DOHH2 (cell line): ENCODE measurements around the gene THAP3.

Source experiments
- H3F3A ChIP-seq: fragments of 200-600 bp; sonication (generic), shearing (Covaris generic); 2 replicates; pipeline ENCODE4 v1.6.0; 2016; ENCODE audit warnings: antibody characterized with exemption, mild to moderate bottlenecking; ENCODE audit not compliant: control insufficient read depth, insufficient read depth
- H3K27ac ChIP-seq: fragments of 200-600 bp; sonication (generic); 2 replicates; pipeline ENCODE4 v1.5.1; 2014; ENCODE audit warnings: low read depth, mild to moderate bottlenecking, low read length, moderate library complexity
- H3K27me3 ChIP-seq: fragments of 200-600 bp; sonication (generic); 2 replicates; pipeline ENCODE4 v1.6.1; 2014; ENCODE audit warnings: mild to moderate bottlenecking, low read length, mixed read lengths; ENCODE audit not compliant: control insufficient read depth
- H3K36me3 ChIP-seq: fragments of 200-600 bp; sonication (generic); 2 replicates; pipeline ENCODE4 v1.6.1; 2014; ENCODE audit warnings: mild to moderate bottlenecking, low read length, moderate library complexity, mixed read lengths; ENCODE audit not compliant: control insufficient read depth
- H3K4me1 ChIP-seq: fragments of 200-600 bp; sonication (generic); 2 replicates; pipeline ENCODE4 v1.6.1; 2014; ENCODE audit warnings: mild to moderate bottlenecking, low read length, mixed read lengths; ENCODE audit not compliant: control insufficient read depth
- H3K4me2 ChIP-seq: fragments of 200-600 bp; sonication (generic); 2 replicates; pipeline ENCODE4 v1.6.0; 2014; ENCODE audit warnings: mild to moderate bottlenecking, low read length, moderate library complexity
- H3K4me3 ChIP-seq: fragments of 200-600 bp; sonication (generic); 2 replicates; pipeline ENCODE4 v1.5.1; 2014; ENCODE audit warnings: mild to moderate bottlenecking, low read length, mixed read lengths
- H3K79me2 ChIP-seq: fragments of 200-600 bp; sonication (generic); 2 replicates; pipeline ENCODE4 v1.6.1; 2014; ENCODE audit warnings: mild to moderate bottlenecking, low read length, mixed read lengths; ENCODE audit not compliant: control insufficient read depth
- H3K9me2 ChIP-seq: fragments of 200-600 bp; sonication (generic); replicated peaks from 2 replicates; pipeline ENCODE4 v1.6.1; 2014; ENCODE audit warnings: mild to moderate bottlenecking, low read length, mixed read lengths; ENCODE audit not compliant: control insufficient read depth
- H3K9me3 ChIP-seq: fragments of 200-600 bp; sonication (generic); 2 replicates; pipeline ENCODE4 v1.6.1; 2014; ENCODE audit warnings: antibody characterized with exemption, low read length, mixed read lengths; ENCODE audit not compliant: control insufficient read depth, insufficient read depth
- H4K20me1 ChIP-seq: fragments of 200-600 bp; sonication (generic); 2 replicates; pipeline ENCODE4 v1.6.0; 2014; ENCODE audit warnings: low read depth, mild to moderate bottlenecking, antibody characterized with exemption, low read length, moderate library complexity; ENCODE audit not compliant: control insufficient read depth, insufficient read depth
- EZH2phosphoT487 ChIP-seq: fragments of 200-600 bp; sonication (generic); IDR thresholded peaks from 2 replicates; pipeline ENCODE4 v1.6.1; 2017; ENCODE audit warnings: borderline replicate concordance, mild to moderate bottlenecking, antibody characterized with exemption, low read length, moderate library complexity, mixed read lengths
- TF ChIP-seq, protein P1 (sequence below): fragments of 200-600 bp; sonication (generic); IDR thresholded peaks from one replicate; pipeline ENCODE4 v1.5.1; 2014; ENCODE audit warnings: antibody characterized with exemption, mild to moderate bottlenecking, low read depth, low read length; ENCODE audit not compliant: poor library complexity, severe bottlenecking

Gene THAP3

DNA sequence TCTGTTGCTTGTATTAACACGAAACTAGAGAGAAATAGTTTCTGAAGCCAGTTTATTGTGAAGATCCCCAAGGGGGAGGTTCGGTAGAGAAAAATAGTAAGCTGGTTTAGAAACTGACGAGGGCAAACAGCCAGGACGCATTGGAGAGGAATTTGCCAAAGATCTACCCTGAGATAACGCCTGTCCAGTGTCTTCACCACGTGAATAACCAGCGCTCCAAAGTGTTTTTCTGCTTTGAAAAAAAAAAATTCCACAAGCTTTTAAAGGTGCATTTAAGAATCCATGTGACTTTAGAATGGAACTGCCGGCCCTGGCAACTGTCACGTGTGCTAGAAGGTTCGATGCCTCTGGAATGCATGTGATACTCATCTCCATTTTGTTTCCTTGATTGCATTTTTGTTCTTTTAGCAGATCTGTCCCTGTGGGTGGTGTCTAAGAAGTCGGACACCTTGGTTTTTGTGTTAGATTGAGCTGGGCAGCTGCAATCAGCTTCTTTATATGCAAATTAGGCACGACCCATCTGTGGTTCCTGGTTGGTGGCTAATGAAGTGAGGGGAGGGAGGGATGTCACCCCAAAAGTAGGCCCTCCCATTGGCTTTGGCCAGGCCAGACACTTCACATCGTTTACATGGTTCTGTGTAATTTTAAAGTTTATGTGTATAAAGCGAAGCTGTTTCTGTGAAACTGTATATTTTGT lies 1.3 kb upstream of the THAP3 start:
- Histone ChIP-seq H3K79me2 (peaks cover 53% of the 10 kb centered on the region), H3K9me3 (no peaks in the 10 kb centered on the region), H3K9me2 (no peaks in the 10 kb centered on the region), H3F3A (peaks cover 25% of the 10 kb centered on the region), H3K4me1 (peaks cover 52% of the 10 kb centered on the region), H3K27ac (0 out of 2 replicates have a peak overlapping the region, but pooled peaks have one; percentile 1), H4K20me1 (peaks cover 13% of the 10 kb centered on the region), H3K4me2 (peak overlapping the region; percentile 26), H3K27me3 (no peaks in the 10 kb centered on the region), H3K4me3 (0 out of 2 replicates have a peak overlapping the region, but pooled peaks have one; percentile 6), H3K36me3 (peaks cover 69% of the 10 kb centered on the region)
- TF ChIP-seq, protein P1, sequence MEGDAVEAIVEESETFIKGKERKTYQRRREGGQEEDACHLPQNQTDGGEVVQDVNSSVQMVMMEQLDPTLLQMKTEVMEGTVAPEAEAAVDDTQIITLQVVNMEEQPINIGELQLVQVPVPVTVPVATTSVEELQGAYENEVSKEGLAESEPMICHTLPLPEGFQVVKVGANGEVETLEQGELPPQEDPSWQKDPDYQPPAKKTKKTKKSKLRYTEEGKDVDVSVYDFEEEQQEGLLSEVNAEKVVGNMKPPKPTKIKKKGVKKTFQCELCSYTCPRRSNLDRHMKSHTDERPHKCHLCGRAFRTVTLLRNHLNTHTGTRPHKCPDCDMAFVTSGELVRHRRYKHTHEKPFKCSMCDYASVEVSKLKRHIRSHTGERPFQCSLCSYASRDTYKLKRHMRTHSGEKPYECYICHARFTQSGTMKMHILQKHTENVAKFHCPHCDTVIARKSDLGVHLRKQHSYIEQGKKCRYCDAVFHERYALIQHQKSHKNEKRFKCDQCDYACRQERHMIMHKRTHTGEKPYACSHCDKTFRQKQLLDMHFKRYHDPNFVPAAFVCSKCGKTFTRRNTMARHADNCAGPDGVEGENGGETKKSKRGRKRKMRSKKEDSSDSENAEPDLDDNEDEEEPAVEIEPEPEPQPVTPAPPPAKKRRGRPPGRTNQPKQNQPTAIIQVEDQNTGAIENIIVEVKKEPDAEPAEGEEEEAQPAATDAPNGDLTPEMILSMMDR: no peak
- no peak for TF ChIP-seq EZH2phosphoT487

- peaks cover 25% of the 10 kb centered on the region for H3F3A ChIP-seq
- peaks cover 56% of the 10 kb centered on the region for H3K79me2 ChIP-seq
- H3K27ac ChIP-seq: peak overlapping the region; percentile 86
- no peaks in the 10 kb centered on the region for H3K27me3 ChIP-seq
- no peaks in the 10 kb centered on the region for H3K9me2 ChIP-seq
- H3K4me3 ChIP-seq: peak overlapping the region; percentile 83
- H4K20me1 ChIP-seq: peaks cover 13% of the 10 kb centered on the region
- no peaks in the 10 kb centered on the region for H3K9me3 ChIP-seq
- peaks cover 72% of the 10 kb centered on the region for H3K36me3 ChIP-seq
- TF ChIP-seq, protein P1: no peak
- TF ChIP-seq EZH2phosphoT487: no peak
- H3K4me1 ChIP-seq: peaks cover 52% of the 10 kb centered on the region
- peak overlapping the region; percentile 98 for H3K4me2 ChIP-seq
These were observed 999 bp downstream of the THAP3 start for GRCh38 chr1:6625584-6626149.

- H3K4me2 ChIP-seq: peak overlapping the region; percentile 98
- TF ChIP-seq, protein P1: no peak
- TF ChIP-seq EZH2phosphoT487: no peak
- H3F3A ChIP-seq: peaks cover 25% of the 10 kb centered on the region
- peaks cover 52% of the 10 kb centered on the region for H3K4me1 ChIP-seq
- peaks cover 56% of the 10 kb centered on the region for H3K79me2 ChIP-seq
- H3K27ac ChIP-seq: peak overlapping the region; percentile 86
- no peaks in the 10 kb centered on the region for H3K27me3 ChIP-seq
- H3K9me3 ChIP-seq: no peaks in the 10 kb centered on the region
- peaks cover 63% of the 10 kb centered on the region for H3K36me3 ChIP-seq
- peaks cover 13% of the 10 kb centered on the region for H4K20me1 ChIP-seq
- no peaks in the 10 kb centered on the region for H3K9me2 ChIP-seq
- peak overlapping the region; percentile 83 for H3K4me3 ChIP-seq
These were observed 2.4 kb downstream of the THAP3 start for GRCh38 chr1:6627031-6627430.
